OCI-LY3 (cell line): ENCODE data around the gene ANKRD11.

Experiments used
- H2AFZ ChIP-seq: fragments of 200-600, 300-600 bp; shearing (Covaris generic); 2 replicates; pipeline ENCODE4 v1.6.0; 2014; ENCODE audit warnings: antibody characterized with exemption, low read depth, low read length
- H3K27ac ChIP-seq: fragments of 200-600, 300-600 bp; sonication (generic); 2 replicates; pipeline ENCODE4 v1.5.1; 2014; ENCODE audit warnings: mild to moderate bottlenecking, low read length, moderate library complexity, mixed read lengths
- H3K27me3 ChIP-seq: fragments of 200-600, 300-600 bp; sonication (generic); 2 replicates; pipeline ENCODE4 v1.6.1; 2014; ENCODE audit warnings: low read depth, low read length, mixed read lengths
- H3K36me3 ChIP-seq: fragments of 200-600, 300-600 bp; sonication (generic); replicated peaks from 2 replicates; pipeline ENCODE3; 2014; ENCODE audit warnings: low read depth, low read length, mixed read lengths
- H3K4me1 ChIP-seq: fragments of 300-600, 200-600 bp; sonication (generic); 2 replicates; pipeline ENCODE4 v1.6.1; 2014; ENCODE audit warnings: low read length, mixed read lengths
- H3K4me2 ChIP-seq: fragments of 200-600, 300-600 bp; sonication (generic); 2 replicates; pipeline ENCODE4 v1.6.1; 2014; ENCODE audit warnings: low read length, mixed read lengths
- H3K4me3 ChIP-seq: fragments of 300-600, 200-600 bp; sonication (generic); 2 replicates; pipeline ENCODE4 v1.5.1; 2014; ENCODE audit warnings: antibody characterized with exemption, mild to moderate bottlenecking, low read length, moderate library complexity
- H3K79me2 ChIP-seq: fragments of 300-600, 200-600 bp; shearing (Covaris generic); 2 replicates; pipeline ENCODE4 v1.6.1; 2014; ENCODE audit warnings: mild to moderate bottlenecking, low read length, mixed read lengths
- H3K9ac ChIP-seq: fragments of 300-600, 200-600 bp; shearing (Covaris generic); 2 replicates; pipeline ENCODE4 v1.6.0; 2014; ENCODE audit warnings: mild to moderate bottlenecking, low read length, moderate library complexity
- H3K9me3 ChIP-seq: fragments of 200-600, 300-600 bp; shearing (Covaris generic); 2 replicates; pipeline ENCODE4 v1.6.1; 2014; ENCODE audit warnings: low read length, mixed read lengths; ENCODE audit not compliant: insufficient read depth
- H4K20me1 ChIP-seq: fragments of 200-600, 300-600 bp; sonication (generic); 2 replicates; pipeline ENCODE4 v1.6.1; 2016; ENCODE audit warnings: low read length, mixed read lengths; ENCODE audit not compliant: insufficient read depth
- CTCF ChIP-seq: fragments of 200-600, 300-600 bp; sonication (generic); IDR thresholded peaks from 2 replicates; pipeline ENCODE4 v1.5.1; 2014; ENCODE audit warnings: antibody characterized with exemption, low read length, low read depth
- EZH2phosphoT487 ChIP-seq: fragments of 200-600 bp; shearing (Covaris generic); IDR thresholded peaks from 2 replicates; pipeline ENCODE4 v1.6.1; 2018; ENCODE audit warnings: antibody characterized with exemption, mixed run types, low read depth

ANKRD11 gene

DNA sequence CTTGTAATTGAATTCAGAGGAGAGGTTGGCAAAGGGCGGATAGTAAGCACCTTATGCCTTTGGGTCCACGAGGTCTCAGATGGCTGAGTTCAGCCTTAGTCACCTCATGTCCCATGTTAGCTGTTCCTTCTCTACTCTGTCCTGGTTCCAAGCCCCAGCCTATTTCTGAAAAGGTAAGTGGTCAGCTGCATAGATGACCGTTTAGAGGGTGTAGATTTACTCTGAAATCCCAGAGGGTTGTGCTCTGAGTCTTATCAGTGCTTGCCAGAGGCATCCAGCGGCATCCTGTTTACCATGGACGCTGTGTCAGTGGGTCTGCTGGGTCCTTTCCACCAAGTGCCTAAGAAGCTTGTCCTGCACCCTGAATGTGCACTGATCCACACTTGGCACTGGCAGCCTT is 271.0 kb downstream of the ANKRD11 start:
- Histone ChIP-seq H3K4me1 (peaks cover 5% of the 10 kb centered on the region; the same call in 1 of the 2 replicates), H2AFZ (no peak overlapping the region), H4K20me1 (no peaks in the 10 kb centered on the region), H3K9me3 (no peaks in the 10 kb centered on the region), H3K4me3 (no peak overlapping the region), H3K27ac (no peak overlapping the region), H3K9ac (no peak overlapping the region), H3K79me2 (peaks cover 4% of the 10 kb centered on the region; the same call in 1 of the 2 replicates), H3K36me3 (peaks cover 11% of the 10 kb centered on the region), H3K4me2 (no peak overlapping the region), H3K27me3 (no peaks in the 10 kb centered on the region)
- TF ChIP-seq CTCF (no peak), EZH2phosphoT487 (no peak)
